ENCODE data around the gene CFAP100. TPM values are rescaled to one million over a fixed set of nuclear protein-coding genes. Genes with fewer than 3 reads are reported as not detected.

Gene CFAP100
- total RNA-seq, 1 experiment from 2014 or later, result not detected

- no peak overlapping the region for H3K4me3 ChIP-seq (replicated peaks in 1 of 2; ENCODE audit: low read depth in 1 of 2, low read length in 2 of 2)
- BruUV-seq (replicated peaks), result no TSS peak
- no peak overlapping the region for H3K4me2 ChIP-seq (ENCODE audit: low read length)
- H3K9ac ChIP-seq (ENCODE audit: low read length), result no peak overlapping the region
- no peaks in the 10 kb centered on the region for H3K9me2 ChIP-seq (ENCODE audit: insufficient read depth)
- intact Hi-C loops (cut with micrococcal nuclease), result no loop called here
- no peak for TF ChIP-seq SIN3A (IDR thresholded peaks at IDR 0.05; ENCODE audit: low read depth)
- TF ChIP-seq POLR2AphosphoS5 (IDR thresholded peaks at IDR 0.05; ENCODE audit: low read depth, low read length), result no peak
- no peak for TF ChIP-seq CTCF (IDR thresholded peaks at IDR 0.05 in 2 of 3, conservative IDR thresholded peaks at IDR 0.05 in 1 of 3; ENCODE audit: borderline replicate concordance in 1 of 3, insufficient read depth in 1 of 3, low read depth in 2 of 3, low read length in 2 of 3)
- no peak for TF ChIP-seq EGR1 (IDR thresholded peaks at IDR 0.05; ENCODE audit: low read depth)
- no peak for TF ChIP-seq MAX (IDR thresholded peaks at IDR 0.05)
- TF ChIP-seq ZNF274 (IDR thresholded peaks at IDR 0.05; ENCODE audit: low read depth, low read length), result no peak
- no peak for TF ChIP-seq TCF7L2 (IDR thresholded peaks at IDR 0.05; ENCODE audit: borderline replicate concordance, extremely low read depth, insufficient read depth, insufficient read length)
- TF ChIP-seq SRF (IDR thresholded peaks at IDR 0.05; ENCODE audit: low read depth), result no peak
- TF ChIP-seq ZBTB33 (IDR thresholded peaks at IDR 0.05; ENCODE audit: extremely low read depth, insufficient replicate concordance, low read length), result no peak
- no peak for TF ChIP-seq RAD21 (IDR thresholded peaks at IDR 0.05; ENCODE audit: low read depth)
- no peak for TF ChIP-seq EZH2phosphoT487 (IDR thresholded peaks at IDR 0.05; ENCODE audit: borderline replicate concordance)
- no peak for TF ChIP-seq ELF1 (IDR thresholded peaks at IDR 0.05; ENCODE audit: borderline replicate concordance, low read depth)
- no peak for TF ChIP-seq POLR2A (IDR thresholded peaks at IDR 0.05; ENCODE audit: borderline replicate concordance, extremely low read depth, insufficient read depth, insufficient read length)
- TF ChIP-seq ATF3 (IDR thresholded peaks at IDR 0.05), result no peak
- TF ChIP-seq CEBPB (IDR thresholded peaks at IDR 0.05; ENCODE audit: low read depth), result no peak
- TF ChIP-seq CBX3 (IDR thresholded peaks at IDR 0.05; ENCODE audit: low read depth), result no peak
- no peaks in the 10 kb centered on the region for H3K9me3 ChIP-seq (ENCODE audit: control insufficient read depth in 1 of 2, insufficient read depth in 1 of 2, low read depth in 1 of 2, low read length in 2 of 2)
- H3K79me2 ChIP-seq (ENCODE audit: insufficient read depth, low read length), result no peaks in the 10 kb centered on the region
- H3K27ac ChIP-seq (ENCODE audit: low read depth, low read length), result no peak overlapping the region
- ATAC-seq, result no peak
- ChIA-PET POLR2A (no interaction called here), CTCF (no interaction called here), RAD21 (ENCODE audit: low non-redundant PET in 1 of 2, low total read pairs in 2 of 2, uncharacterized antibody in 2 of 2, unreplicated experiment in 2 of 2) (no interaction called here)
- H3K36me3 ChIP-seq (ENCODE audit: control insufficient read depth in 1 of 2, insufficient read depth in 2 of 2, low read length in 2 of 2), result no peaks in the 10 kb centered on the region
- H4K20me1 ChIP-seq (ENCODE audit: insufficient read depth), result no peaks in the 10 kb centered on the region
- peaks cover 4 to 24% of the 10 kb centered on the region in 2 experiments; a peak in 3 of 4 replicates for H3K4me1 ChIP-seq (ENCODE audit: control insufficient read depth in 1 of 2, insufficient read depth in 2 of 2, low read length in 2 of 2)
- no peak overlapping the region for H2AFZ ChIP-seq (ENCODE audit: low read depth, low read length, poor library complexity, severe bottlenecking)
- H3K27me3 ChIP-seq (ENCODE audit: insufficient read depth, low read length), result peaks cover 6% of the 10 kb centered on the region; the same call in 1 of the 2 replicates
- DNase-seq (ENCODE audit: low read depth, low spot score), result no peak
Observed at GRCh38 chr3:126360714-126361060, 34.0 kb upstream of the CFAP100 start.
